Liver (tissue), 9 donors: ENCODE data around the gene CFAP65. TPM values are rescaled to one million over a fixed set of nuclear protein-coding genes. Genes with fewer than 3 reads are reported as not detected.

Source experiments
- DNase-seq: peaks from one replicate; pipeline ENCODE4 v3.0.0-alpha.2; 2017; ENCODE audit warnings: low spot score
- H3K27ac ChIP-seq, 2 donors: one replicate each; pipeline ENCODE4 v1.7.0; 2013; ENCODE audit warnings: inconsistent platforms in 2 of 2, low read length in 2 of 2, control low read depth in 1 of 2, low read depth in 1 of 2, mild to moderate bottlenecking in 1 of 2
- H3K27me3 ChIP-seq, 4 donors: one replicate each; pipeline versions ENCODE4 v1.6.1 to v1.7.0; 2013; ENCODE audit warnings: low read length in 3 of 4, inconsistent platforms in 1 of 4, mild to moderate bottlenecking in 1 of 4, moderate library complexity in 1 of 4; ENCODE audit not compliant: control insufficient read depth in 4 of 4, insufficient read depth in 4 of 4
- H3K36me3 ChIP-seq, 4 donors: one replicate each; pipeline versions ENCODE4 v1.6.1 to v1.7.0; 2013; ENCODE audit warnings: low read length in 3 of 4, mild to moderate bottlenecking in 3 of 4, low read depth in 1 of 4, moderate library complexity in 1 of 4; ENCODE audit not compliant: control insufficient read depth in 4 of 4, insufficient read depth in 3 of 4
- H3K4me1 ChIP-seq, 4 donors: one replicate each; pipeline versions ENCODE4 v1.6.1 to v1.7.0; 2013; ENCODE audit warnings: low read length in 3 of 4, mild to moderate bottlenecking in 3 of 4, moderate library complexity in 1 of 4; ENCODE audit not compliant: control insufficient read depth in 4 of 4, insufficient read depth in 4 of 4
- H3K4me3 ChIP-seq, 3 donors: one replicate each; pipeline versions ENCODE4 v1.6.1 to v1.7.0; 2013; ENCODE audit warnings: low read length in 3 of 3, control low read depth in 1 of 3, low read depth in 1 of 3, mild to moderate bottlenecking in 1 of 3
- H3K9ac ChIP-seq, 2 donors: one replicate each; pipeline ENCODE4 v1.7.0; 2013; ENCODE audit warnings: low read length in 2 of 2, mild to moderate bottlenecking in 2 of 2, moderate library complexity in 2 of 2, control low read depth in 1 of 2, low read depth in 1 of 2
- H3K9me3 ChIP-seq, 4 donors: one replicate each; pipeline versions ENCODE4 v1.6.1 to v1.7.0; 2013; ENCODE audit warnings: low read length in 3 of 4; ENCODE audit not compliant: control insufficient read depth in 4 of 4
- EGR1 ChIP-seq, 2 donors: IDR thresholded peaks; 2 replicates each; pipeline ENCODE4 v1.6.1; 2016 to 2018; ENCODE audit warnings: antibody characterized with exemption in 2 of 2, low read depth in 2 of 2
- FOXA1 ChIP-seq: IDR thresholded peaks from 2 replicates; pipeline ENCODE4 v1.6.1; 2016; ENCODE audit warnings: antibody characterized with exemption
- FOXA2 ChIP-seq: IDR thresholded peaks from 2 replicates; pipeline ENCODE4 v1.6.1; 2016; ENCODE audit warnings: antibody characterized with exemption
- GABPA ChIP-seq, 2 donors: IDR thresholded peaks in 1 of 2; conservative IDR thresholded peaks in 1 of 2; 2 replicates each; pipeline ENCODE4 v1.6.1; 2016; ENCODE audit warnings: antibody characterized with exemption in 2 of 2, mild to moderate bottlenecking in 1 of 2, moderate library complexity in 1 of 2
- HNF4A ChIP-seq, 2 donors: conservative IDR thresholded peaks; 2 replicates each; pipeline ENCODE4 v1.6.1; 2016; ENCODE audit warnings: antibody characterized with exemption in 2 of 2, mild to moderate bottlenecking in 2 of 2
- JUND ChIP-seq, 2 donors: IDR thresholded peaks; 2 replicates each; pipeline ENCODE4 v1.6.1; 2016; ENCODE audit warnings: antibody characterized with exemption in 2 of 2
- RAD21 ChIP-seq, 2 donors: IDR thresholded peaks; 2 replicates each; pipeline ENCODE4 v1.6.1; 2016; ENCODE audit warnings: antibody characterized with exemption in 2 of 2, mild to moderate bottlenecking in 2 of 2
- SP1 ChIP-seq: IDR thresholded peaks from 2 replicates; pipeline ENCODE4 v1.6.1; 2018; ENCODE audit warnings: antibody characterized with exemption, mild to moderate bottlenecking
- TAF1 ChIP-seq: conservative IDR thresholded peaks from 2 replicates; pipeline ENCODE4 v1.6.1; 2016; ENCODE audit warnings: antibody characterized with exemption, mild to moderate bottlenecking
- YY1 ChIP-seq: IDR thresholded peaks from 2 replicates; pipeline ENCODE4 v1.6.1; 2016; ENCODE audit warnings: antibody characterized with exemption, mild to moderate bottlenecking
- ZBTB33 ChIP-seq: IDR thresholded peaks from 2 replicates; pipeline ENCODE4 v1.6.1; 2016; ENCODE audit warnings: antibody characterized with exemption
- WGBS: extraction: QIAGEN DNeasy Blood & Tissue Kit; methylation state at CpG from one replicate; pipeline ENCODE4 v1.1.7; 2013; 5-methylcytosine and 5-hydroxymethylcytosine counted together
- polyA plus RNA-seq, 2 donors: library from polyadenylated mRNA; stranded (reverse) in 1 of 2; unstranded in 1 of 2; fragments of 200-250 nt in 1 of 2; fragments of >200 nt in 1 of 2; fragmentation: Nextera tagmentation in 1 of 2; extraction: Ambion mirVana in 1 of 2; gene quantifications; one replicate each; pipeline versions ENCODE4 v1.2.1 to v1.2.3, GENCODE V29; 2013 to 2015
- total RNA-seq, 2 donors: library from RNA; depleted of rRNA; stranded (reverse); fragments of >200 nt; gene quantifications; one replicate each; pipeline ENCODE4 v1.2.3, GENCODE V29; 2014
- TF ChIP-seq, protein P1 (sequence below): IDR thresholded peaks from 2 replicates; pipeline ENCODE4 v1.6.1; 2016; ENCODE audit warnings: antibody characterized with exemption, mild to moderate bottlenecking
- TF ChIP-seq, protein P2 (sequence below): fragments of 150-350 bp; IDR thresholded peaks from 2 replicates; pipeline ENCODE4 v1.5.1; 2017; ENCODE audit warnings: improper control_type of control experiment, low read depth, low read length; ENCODE audit not compliant: missing input control
- TF ChIP-seq, protein P3 (sequence below): IDR thresholded peaks from 2 replicates; pipeline ENCODE4 v1.6.1; 2016; ENCODE audit warnings: antibody characterized with exemption
- donor health status: healthy.
- donor health status: healthy.
- donor health status: healthy.
- donor health status: healthy.
- donor health status: healthy.

CFAP65 gene
- total and polyA plus RNA-seq, 4 donors, result not detected

GRCh38 chr2:218992196-218992595, 49.1 kb downstream of the CFAP65 start (continued):
- TF ChIP-seq, protein P1, sequence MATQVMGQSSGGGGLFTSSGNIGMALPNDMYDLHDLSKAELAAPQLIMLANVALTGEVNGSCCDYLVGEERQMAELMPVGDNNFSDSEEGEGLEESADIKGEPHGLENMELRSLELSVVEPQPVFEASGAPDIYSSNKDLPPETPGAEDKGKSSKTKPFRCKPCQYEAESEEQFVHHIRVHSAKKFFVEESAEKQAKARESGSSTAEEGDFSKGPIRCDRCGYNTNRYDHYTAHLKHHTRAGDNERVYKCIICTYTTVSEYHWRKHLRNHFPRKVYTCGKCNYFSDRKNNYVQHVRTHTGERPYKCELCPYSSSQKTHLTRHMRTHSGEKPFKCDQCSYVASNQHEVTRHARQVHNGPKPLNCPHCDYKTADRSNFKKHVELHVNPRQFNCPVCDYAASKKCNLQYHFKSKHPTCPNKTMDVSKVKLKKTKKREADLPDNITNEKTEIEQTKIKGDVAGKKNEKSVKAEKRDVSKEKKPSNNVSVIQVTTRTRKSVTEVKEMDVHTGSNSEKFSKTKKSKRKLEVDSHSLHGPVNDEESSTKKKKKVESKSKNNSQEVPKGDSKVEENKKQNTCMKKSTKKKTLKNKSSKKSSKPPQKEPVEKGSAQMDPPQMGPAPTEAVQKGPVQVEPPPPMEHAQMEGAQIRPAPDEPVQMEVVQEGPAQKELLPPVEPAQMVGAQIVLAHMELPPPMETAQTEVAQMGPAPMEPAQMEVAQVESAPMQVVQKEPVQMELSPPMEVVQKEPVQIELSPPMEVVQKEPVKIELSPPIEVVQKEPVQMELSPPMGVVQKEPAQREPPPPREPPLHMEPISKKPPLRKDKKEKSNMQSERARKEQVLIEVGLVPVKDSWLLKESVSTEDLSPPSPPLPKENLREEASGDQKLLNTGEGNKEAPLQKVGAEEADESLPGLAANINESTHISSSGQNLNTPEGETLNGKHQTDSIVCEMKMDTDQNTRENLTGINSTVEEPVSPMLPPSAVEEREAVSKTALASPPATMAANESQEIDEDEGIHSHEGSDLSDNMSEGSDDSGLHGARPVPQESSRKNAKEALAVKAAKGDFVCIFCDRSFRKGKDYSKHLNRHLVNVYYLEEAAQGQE, result no peak

GRCh38 chr2:218991674-218992168, 49.6 kb downstream of the CFAP65 start:
- H3K4me1 ChIP-seq, result peaks cover 11 to 24% (median 19%) of the 10 kb centered on the region in 4 donors
- DNase-seq, result no peak
- H3K27me3 ChIP-seq, result peaks cover 10 to 29% (median 21%) of the 10 kb centered on the region in 4 donors
- H3K36me3 ChIP-seq, result no peaks in the 10 kb centered on the region
- H3K9ac ChIP-seq, result no peak overlapping the region
- no peak overlapping the region for H3K4me3 ChIP-seq
- H3K9me3 ChIP-seq, result no peaks in the 10 kb centered on the region
- H3K27ac ChIP-seq, result no peak overlapping the region
- 18% methylated on average over 13 of the region's 13 CpGs for WGBS
- no peak for TF ChIP-seq EGR1 (IDR thresholded peaks at IDR 0.05; ENCODE audit: low read depth in 2 of 2)
- TF ChIP-seq, protein P1, result peak; percentile 84

- DNase-seq, result no peak
- TF ChIP-seq FOXA2, result no peak
- TF ChIP-seq, protein P2, sequence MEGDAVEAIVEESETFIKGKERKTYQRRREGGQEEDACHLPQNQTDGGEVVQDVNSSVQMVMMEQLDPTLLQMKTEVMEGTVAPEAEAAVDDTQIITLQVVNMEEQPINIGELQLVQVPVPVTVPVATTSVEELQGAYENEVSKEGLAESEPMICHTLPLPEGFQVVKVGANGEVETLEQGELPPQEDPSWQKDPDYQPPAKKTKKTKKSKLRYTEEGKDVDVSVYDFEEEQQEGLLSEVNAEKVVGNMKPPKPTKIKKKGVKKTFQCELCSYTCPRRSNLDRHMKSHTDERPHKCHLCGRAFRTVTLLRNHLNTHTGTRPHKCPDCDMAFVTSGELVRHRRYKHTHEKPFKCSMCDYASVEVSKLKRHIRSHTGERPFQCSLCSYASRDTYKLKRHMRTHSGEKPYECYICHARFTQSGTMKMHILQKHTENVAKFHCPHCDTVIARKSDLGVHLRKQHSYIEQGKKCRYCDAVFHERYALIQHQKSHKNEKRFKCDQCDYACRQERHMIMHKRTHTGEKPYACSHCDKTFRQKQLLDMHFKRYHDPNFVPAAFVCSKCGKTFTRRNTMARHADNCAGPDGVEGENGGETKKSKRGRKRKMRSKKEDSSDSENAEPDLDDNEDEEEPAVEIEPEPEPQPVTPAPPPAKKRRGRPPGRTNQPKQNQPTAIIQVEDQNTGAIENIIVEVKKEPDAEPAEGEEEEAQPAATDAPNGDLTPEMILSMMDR, result no peak
- TF ChIP-seq, protein P1, result no peak
- no peak for TF ChIP-seq TAF1
- no peak for TF ChIP-seq RAD21 (IDR thresholded peaks at IDR 0.05)
- no peak for TF ChIP-seq JUND (IDR thresholded peaks at IDR 0.05)
- TF ChIP-seq YY1, result no peak
- TF ChIP-seq GABPA (IDR thresholded peaks at IDR 0.05 in 1 of 2, conservative IDR thresholded peaks at IDR 0.05 in 1 of 2), result no peak
- no peak for TF ChIP-seq SP1
- TF ChIP-seq ZBTB33, result no peak
- TF ChIP-seq FOXA1, result no peak
- TF ChIP-seq, protein P3, sequence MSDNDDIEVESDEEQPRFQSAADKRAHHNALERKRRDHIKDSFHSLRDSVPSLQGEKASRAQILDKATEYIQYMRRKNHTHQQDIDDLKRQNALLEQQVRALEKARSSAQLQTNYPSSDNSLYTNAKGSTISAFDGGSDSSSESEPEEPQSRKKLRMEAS, result no peak
- no peak for TF ChIP-seq EGR1 (IDR thresholded peaks at IDR 0.05; ENCODE audit: low read depth in 2 of 2)
- TF ChIP-seq HNF4A (conservative IDR thresholded peaks at IDR 0.05), result no peak
- no peaks in the 10 kb centered on the region for H3K9me3 ChIP-seq
- H3K36me3 ChIP-seq, result no peaks in the 10 kb centered on the region
- H3K4me3 ChIP-seq, result no peak overlapping the region
- H3K4me1 ChIP-seq, result peaks cover 9 to 14% (median 11%) of the 10 kb centered on the region in 4 donors
- H3K9ac ChIP-seq, result no peak overlapping the region
- no peak overlapping the region for H3K27ac ChIP-seq
- H3K27me3 ChIP-seq, result peaks cover 7 to 32% (median 22%) of the 10 kb centered on the region in 4 donors
- 16% methylated on average over 6 of the region's 6 CpGs for WGBS
These were observed 50.7 kb downstream of the CFAP65 start for GRCh38 chr2:218990612-218991011.
